GM06990 (cell line): Measurements from ENCODE around the gene KCNT1.

Experiments used
- DNase-seq: peaks from one replicate; pipeline ENCODE4 v3.0.0-alpha.2; 2011; ENCODE audit not compliant: insufficient read length; ENCODE audit errors: extremely low read depth
- H3K27me3 ChIP-seq: replicated peaks from 2 replicates; pipeline ENCODE4 v1.6.0; 2011; ENCODE audit warnings: low read length; ENCODE audit not compliant: control insufficient read depth, insufficient read depth
- H3K36me3 ChIP-seq: 2 replicates; pipeline ENCODE4 v1.5.1; 2011; ENCODE audit warnings: low read length; ENCODE audit not compliant: control insufficient read depth, insufficient read depth
- H3K4me3 ChIP-seq: replicated peaks from 2 replicates; pipeline ENCODE4 v1.5.1; 2011; ENCODE audit warnings: low read depth, mild to moderate bottlenecking, control low read depth, low read length
- CTCF ChIP-seq: IDR thresholded peaks from 2 replicates; pipeline ENCODE4 v1.5.1; 2011; ENCODE audit warnings: low read length, control low read depth, mild to moderate bottlenecking, inconsistent platforms; ENCODE audit not compliant: insufficient read depth, poor library complexity, severe bottlenecking

Gene KCNT1

GRCh38 chr9:135757356-135757755 is 55.4 kb downstream of the KCNT1 start:
- no peaks in the 10 kb centered on the region for H3K36me3 ChIP-seq
- TF ChIP-seq CTCF: no peak
- H3K4me3 ChIP-seq: no peak overlapping the region
- DNase-seq: no peak
- no peaks in the 10 kb centered on the region for H3K27me3 ChIP-seq

- DNase-seq: no peak
- Histone ChIP-seq H3K4me3 (no peak overlapping the region), H3K36me3 (no peaks in the 10 kb centered on the region), H3K27me3 (no peaks in the 10 kb centered on the region)
- TF ChIP-seq CTCF: no peak
These were observed 56.1 kb downstream of the KCNT1 start for GRCh38 chr9:135758056-135758455.

- DNase-seq: no peak
- H3K27me3 ChIP-seq: no peaks in the 10 kb centered on the region
- no peak for TF ChIP-seq CTCF
- no peak overlapping the region for H3K4me3 ChIP-seq
- H3K36me3 ChIP-seq: no peaks in the 10 kb centered on the region
These were observed 56.9 kb downstream of the KCNT1 start for GRCh38 chr9:135758870-135759269.

- no peaks in the 10 kb centered on the region for H3K27me3 ChIP-seq
- DNase-seq: no peak
- TF ChIP-seq CTCF: no peak
- no peaks in the 10 kb centered on the region for H3K36me3 ChIP-seq
- H3K4me3 ChIP-seq: no peak overlapping the region
These were observed 57.8 kb downstream of the KCNT1 start for GRCh38 chr9:135759676-135760300.

- DNase-seq: no peak
- TF ChIP-seq CTCF: no peak
- no peaks in the 10 kb centered on the region for H3K27me3 ChIP-seq
- no peaks in the 10 kb centered on the region for H3K36me3 ChIP-seq
- no peak overlapping the region for H3K4me3 ChIP-seq
These were observed 58.5 kb downstream of the KCNT1 start for GRCh38 chr9:135760465-135760864.
